Esophagus (tissue), 2 donors: ENCODE data around the gene HINT2. TPM values are rescaled to one million over a fixed set of nuclear protein-coding genes. Genes with fewer than 3 reads are reported as not detected.

Experiments used
- H3K27ac ChIP-seq, 2 donors: one replicate each; pipeline ENCODE4 v1.5.1; 2013; ENCODE audit warnings: low read depth in 2 of 2, mild to moderate bottlenecking in 2 of 2, inconsistent platforms in 1 of 2, low read length in 1 of 2, moderate library complexity in 1 of 2
- H3K27me3 ChIP-seq, 2 donors: one replicate each; pipeline ENCODE4 v1.6.1; 2013; ENCODE audit warnings: low read length in 2 of 2, control low read depth in 1 of 2, mild to moderate bottlenecking in 1 of 2; ENCODE audit not compliant: insufficient read depth in 2 of 2, control insufficient read depth in 1 of 2
- H3K36me3 ChIP-seq, 2 donors: one replicate each; pipeline ENCODE4 v1.6.1; 2013; ENCODE audit warnings: low read length in 1 of 2; ENCODE audit not compliant: control insufficient read depth in 2 of 2, insufficient read depth in 2 of 2
- H3K4me1 ChIP-seq, 2 donors: one replicate each; pipeline ENCODE4 v1.6.1; 2013; ENCODE audit warnings: low read length in 1 of 2; ENCODE audit not compliant: control insufficient read depth in 2 of 2, insufficient read depth in 2 of 2
- H3K4me3 ChIP-seq, 2 donors: one replicate each; pipeline ENCODE4 v1.5.1; 2013; ENCODE audit warnings: low read length in 2 of 2, mild to moderate bottlenecking in 2 of 2, low read depth in 1 of 2, moderate library complexity in 1 of 2
- H3K9me3 ChIP-seq, 2 donors: one replicate each; pipeline ENCODE4 v1.6.1; 2013; ENCODE audit warnings: mild to moderate bottlenecking in 2 of 2, low read depth in 1 of 2, low read length in 1 of 2, moderate library complexity in 1 of 2; ENCODE audit not compliant: control insufficient read depth in 2 of 2, insufficient read depth in 1 of 2
- WGBS, 2 donors: extraction: QIAGEN DNeasy Blood & Tissue Kit; methylation state at CpG; one replicate each; pipeline ENCODE4 v1.1.7; 2013; 5-methylcytosine and 5-hydroxymethylcytosine counted together
- polyA plus RNA-seq, 2 donors: library from polyadenylated mRNA; stranded (reverse); fragments of 200-250 nt; gene quantifications; one replicate each; pipeline ENCODE4 v1.2.3, GENCODE V29; 2013
- donor health status: healthy with polysubstance abuse.
- donor health status: Bipolar disorder and iron deficiency.

HINT2 gene
- polyA plus RNA-seq, 2 donors, result 43.1 to 45.0 TPM

GRCh38 chr9:35854091-35854762 lies 39.4 kb upstream of the HINT2 start:
- Histone ChIP-seq H3K27ac (no peak overlapping the region), H3K4me1 (peaks cover 0 to 3% of the 10 kb centered on the region in 2 donors), H3K9me3 (no peaks in the 10 kb centered on the region), H3K36me3 (no peaks in the 10 kb centered on the region), H3K27me3 (no peaks in the 10 kb centered on the region), H3K4me3 (no peak overlapping the region)
- 81 to 88% methylated on average over 7 of the region's 7 CpGs for WGBS, 2 donors

- Histone ChIP-seq H3K4me1 (no peaks in the 10 kb centered on the region), H3K27ac (no peak overlapping the region), H3K9me3 (no peaks in the 10 kb centered on the region), H3K4me3 (no peak overlapping the region), H3K36me3 (no peaks in the 10 kb centered on the region), H3K27me3 (no peaks in the 10 kb centered on the region)
- WGBS, 2 donors, result 88 to 90% methylated on average over 25 of the region's 25 CpGs
Observed at GRCh38 chr9:35852876-35853865, 38.3 kb upstream of the HINT2 start.

GRCh38 chr9:35852267-35852815 lies 37.5 kb upstream of the HINT2 start:
- H3K27me3 ChIP-seq, result no peaks in the 10 kb centered on the region

DNA sequence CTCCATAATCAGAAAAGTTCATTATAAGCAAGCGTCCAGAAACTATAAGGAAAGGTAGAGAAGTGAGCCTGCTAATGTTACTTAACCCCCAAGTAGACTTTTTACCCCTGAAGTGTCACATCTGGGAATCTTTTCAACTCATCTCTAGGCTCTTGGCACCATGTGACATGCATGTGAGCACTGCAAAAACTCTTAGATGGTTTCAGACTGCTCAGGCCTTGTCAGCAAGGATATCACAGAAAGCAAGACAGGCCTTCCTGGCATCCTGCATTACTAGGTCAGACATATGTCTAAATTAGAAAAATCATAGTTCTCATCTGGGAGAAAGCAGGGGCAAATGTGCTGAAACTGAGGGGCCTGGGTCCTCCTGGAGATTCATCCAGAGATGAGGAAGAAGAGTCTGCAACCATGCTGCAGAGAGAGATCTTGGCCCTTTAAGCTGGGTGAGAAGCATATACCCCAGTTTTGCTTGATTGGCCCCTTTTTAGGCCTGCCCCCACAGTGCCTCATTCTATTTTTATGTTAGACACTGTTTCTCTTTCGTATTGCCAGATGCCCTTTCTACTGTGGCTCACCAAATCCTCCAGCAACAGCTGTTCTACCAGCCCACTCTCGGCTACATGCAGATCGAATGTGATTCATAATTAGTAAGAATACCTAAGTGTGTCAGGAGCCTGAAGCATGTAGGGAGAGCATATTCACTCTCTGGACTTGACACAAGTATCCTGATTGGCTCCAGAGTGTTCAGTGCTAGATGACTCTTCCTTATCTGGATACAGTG lies 33.1 kb upstream of the HINT2 start:
- 53 to 56% methylated on average over 4 of the region's 4 CpGs for WGBS, 2 donors
- H3K4me3 ChIP-seq, result no peak overlapping the region
- H3K4me1 ChIP-seq, result peaks cover 0 to 13% of the 10 kb centered on the region in 2 donors
- no peaks in the 10 kb centered on the region for H3K9me3 ChIP-seq
- no peaks in the 10 kb centered on the region for H3K27me3 ChIP-seq
- H3K27ac ChIP-seq, result peak overlapping the region in 1 of 2 donors; percentile 53
- H3K36me3 ChIP-seq, result peaks cover 3 to 5% of the 10 kb centered on the region in 2 donors

More at GRCh38 chr9:35852267-35852815, 37.5 kb upstream of the HINT2 start:
- Histone ChIP-seq H3K4me1 (no peaks in the 10 kb centered on the region), H3K9me3 (no peaks in the 10 kb centered on the region), H3K27ac (no peak overlapping the region), H3K4me3 (no peak overlapping the region), H3K36me3 (peaks cover 0 to 3% of the 10 kb centered on the region in 2 donors)
- WGBS, 2 donors, result 87 to 93% methylated on average over 2 of the region's 2 CpGs

DNA sequence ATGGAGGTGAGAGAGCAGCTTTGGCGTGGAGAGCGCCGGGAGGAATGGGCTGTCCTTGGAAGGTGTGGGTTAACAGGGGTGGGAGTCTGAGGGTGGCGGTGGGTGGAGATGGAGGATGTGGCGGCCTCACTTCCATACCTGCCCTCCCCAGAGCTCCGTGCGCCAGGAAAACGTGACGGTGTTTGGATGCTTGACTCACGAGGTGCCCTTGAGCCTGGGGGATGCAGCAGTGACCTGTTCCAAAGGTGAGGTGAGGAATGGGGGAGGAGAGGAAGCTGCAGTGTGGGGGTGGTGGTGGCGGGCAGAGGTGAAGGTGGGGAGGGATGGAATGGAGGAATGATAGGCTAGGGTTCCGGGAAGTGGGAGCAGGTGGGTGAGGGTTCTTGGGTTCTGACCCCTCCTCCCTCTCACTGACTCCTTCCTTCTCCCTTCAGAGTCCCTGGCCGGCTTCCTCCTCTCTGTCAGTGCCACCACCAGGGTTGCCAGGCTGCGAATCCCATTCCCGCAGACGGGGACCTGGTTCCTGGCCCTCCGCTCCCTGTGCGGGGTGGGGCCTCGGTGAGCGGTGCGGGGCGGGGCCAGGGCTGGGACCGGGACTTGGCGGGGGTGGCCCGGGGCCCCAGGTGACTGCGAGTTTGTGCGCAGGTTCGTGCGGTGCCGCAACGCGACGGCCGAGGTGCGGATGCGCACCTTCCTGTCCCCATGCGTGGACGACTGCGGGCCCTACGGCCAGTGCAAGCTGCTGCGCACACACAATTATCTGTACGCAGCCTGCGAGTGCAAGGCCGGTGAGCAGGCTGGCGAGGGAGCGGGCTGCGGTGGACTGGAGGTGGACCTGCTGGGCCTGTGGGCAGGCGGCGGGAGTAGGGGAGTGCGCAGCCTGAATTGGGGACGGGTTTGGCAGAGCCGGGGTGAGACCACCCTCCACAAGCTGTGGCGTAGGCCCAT lies 31.3 kb upstream of the HINT2 start:
- peaks cover 3 to 16% of the 10 kb centered on the region in 2 donors for H3K4me1 ChIP-seq
- no peaks in the 10 kb centered on the region for H3K9me3 ChIP-seq
- H3K27me3 ChIP-seq, result no peaks in the 10 kb centered on the region
- H3K36me3 ChIP-seq, result peaks cover 3 to 5% of the 10 kb centered on the region in 2 donors
- H3K27ac ChIP-seq, result peak overlapping the region in 1 of 2 donors; percentile 48
- H3K4me3 ChIP-seq, result no peak overlapping the region
- WGBS, 2 donors, result 59 to 65% methylated on average over 51 to 53 of the region's 53 CpGs

GRCh38 chr9:35844628-35845270 lies 29.9 kb upstream of the HINT2 start:
- Histone ChIP-seq H3K36me3 (peaks cover 3 to 5% of the 10 kb centered on the region in 2 donors), H3K4me1 (peaks cover 3 to 16% of the 10 kb centered on the region in 2 donors), H3K27ac (peak overlapping the region; percentile 66 to 77)

GRCh38 chr9:35842795-35843194 lies 28.0 kb upstream of the HINT2 start:
- H3K4me1 ChIP-seq, result peaks cover 3 to 16% of the 10 kb centered on the region in 2 donors
- H3K27ac ChIP-seq, result no peak overlapping the region
- H3K36me3 ChIP-seq, result peaks cover 3 to 4% of the 10 kb centered on the region in 2 donors
- H3K27me3 ChIP-seq, result no peaks in the 10 kb centered on the region
- H3K4me3 ChIP-seq, result no peak overlapping the region
- WGBS, 2 donors, result 76 to 84% methylated on average over 3 of the region's 3 CpGs
- H3K9me3 ChIP-seq, result no peaks in the 10 kb centered on the region

More at GRCh38 chr9:35844628-35845270, 29.9 kb upstream of the HINT2 start:
- Histone ChIP-seq H3K4me3 (no peak overlapping the region), H3K9me3 (no peaks in the 10 kb centered on the region), H3K27me3 (no peaks in the 10 kb centered on the region)
- 20 to 30% methylated on average over 7 of the region's 7 CpGs for WGBS, 2 donors
